ENCODE data around the gene KDM1B. TPM values are rescaled to one million over a fixed set of nuclear protein-coding genes. Genes with fewer than 3 reads are reported as not detected.

KDM1B gene
- polyA plus RNA-seq, 1 of the 3 experiments (the other 2 are of a cell fraction): 9.4 TPM

DNA sequence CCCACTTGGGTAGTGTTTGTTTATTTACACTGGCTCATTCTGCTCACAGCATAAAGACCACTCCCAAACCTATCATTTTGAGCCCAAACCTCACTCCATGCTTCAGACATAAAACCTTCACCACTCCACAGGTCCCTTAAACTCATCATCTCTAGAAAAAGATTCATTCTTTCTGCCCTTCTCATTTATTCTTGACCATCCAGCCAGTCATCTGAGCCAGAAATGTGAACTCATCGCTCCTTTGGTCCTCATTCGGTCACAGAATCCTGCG is 12.7 kb upstream of the KDM1B start:
- Histone ChIP-seq H4K20me1 (ENCODE audit: insufficient read depth) (no peaks in the 10 kb centered on the region), H3K9ac (no peak overlapping the region), H3K36me3 (replicated peaks in 1 of 2; ENCODE audit: control insufficient read depth in 1 of 2, insufficient read depth in 2 of 2, low read length in 1 of 2) (peaks cover 22 to 23% of the 10 kb centered on the region in 2 experiments), H3K4me3 (ENCODE audit: low read depth in 2 of 2, low read length in 1 of 2) (no peak overlapping the region), H3F3A (replicated peaks; ENCODE audit: insufficient read depth) (peaks cover 2% of the 10 kb centered on the region), H3K27me3 (ENCODE audit: insufficient read depth) (no peaks in the 10 kb centered on the region), H2AFZ (ENCODE audit: low read depth) (no peak overlapping the region), H3K4me2 (no peak overlapping the region), H3K4me1 (ENCODE audit: control insufficient read depth in 1 of 2, insufficient read depth in 2 of 2, low read depth in 1 of 2, low read length in 1 of 2) (peaks cover 0 to 2% of the 10 kb centered on the region in 2 experiments; a peak in 1 of 4 replicates), H3K79me2 (ENCODE audit: insufficient read depth) (no peaks in the 10 kb centered on the region), H3K9me3 (no peaks in the 10 kb centered on the region), H3K9me2 (no peaks in the 10 kb centered on the region), H3K27ac (ENCODE audit: low read depth in 2 of 2, low read length in 1 of 2) (no peak overlapping the region)
- TF ChIP-seq NFIC (IDR thresholded peaks at IDR 0.05; ENCODE audit: borderline replicate concordance) (no peak), TEAD4 (IDR thresholded peaks at IDR 0.05; ENCODE audit: borderline replicate concordance, insufficient read depth) (no peak), NRF1 (IDR thresholded peaks at IDR 0.05; ENCODE audit: low read depth, low read length) (no peak)
- WGBS (ENCODE audit: low lambda C conversion rate): 98% methylated on average over 3 of the region's 3 CpGs
- CTCF ChIA-PET: no interaction called here
- POLR2A ChIA-PET: no interaction called here
- DNase-seq: no peak

DNA sequence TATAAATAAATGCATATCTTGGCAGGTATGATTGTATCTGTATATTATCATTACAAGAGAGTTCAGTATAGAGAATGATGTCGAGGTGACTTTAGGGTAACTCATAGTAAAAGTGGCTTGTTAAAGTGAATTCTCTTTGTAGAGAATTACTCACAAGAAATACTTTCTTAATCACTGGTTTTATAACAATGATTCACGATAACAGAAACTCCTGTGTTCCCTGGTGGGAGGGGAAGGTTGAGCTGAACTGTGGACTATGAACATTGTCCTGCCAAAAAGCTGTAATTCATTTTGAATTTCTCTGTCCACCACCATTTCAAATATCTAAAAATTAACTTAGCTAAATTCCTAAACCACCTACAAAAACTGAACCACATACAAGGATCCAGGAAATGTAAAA is 8.1 kb upstream of the KDM1B start:
- ChIA-PET CTCF (interaction anchor here (0.6 to 1.1 kb wide), 2 partner anchors 24 to 183 kb away, joined by 3 read pairs; no protein-coding TSS in a partner anchor), POLR2A (no interaction called here)
- no peak for DNase-seq
- H3K27ac ChIP-seq (ENCODE audit: low read depth in 2 of 2, low read length in 1 of 2): peak overlapping the region in 1 of 2 experiments; percentile 59; a peak in 2 of 4 replicates
- TF ChIP-seq FOSL2 (IDR thresholded peaks at IDR 0.05; ENCODE audit: borderline replicate concordance, low read depth) (peak; percentile 41; the same call in 1 of the 2 replicates), POLR2AphosphoS5 (IDR thresholded peaks at IDR 0.05; ENCODE audit: low read depth, low read length) (no peak), JUND (IDR thresholded peaks at IDR 0.05) (0 out of 2 replicates have a peak, but pooled peaks have one; percentile 23), TEAD4 (IDR thresholded peaks at IDR 0.05; ENCODE audit: borderline replicate concordance, insufficient read depth) (no peak), FOXJ3 (CRISPR knock-in tag; IDR thresholded peaks at IDR 0.05) (no peak)
- WGBS (ENCODE audit: low lambda C conversion rate): 22% methylated on average over 2 of the region's 2 CpGs
- no peaks in the 10 kb centered on the region for H4K20me1 ChIP-seq (ENCODE audit: insufficient read depth)
- peaks cover 12% of the 10 kb centered on the region for H3F3A ChIP-seq (replicated peaks; ENCODE audit: insufficient read depth)
- 0 out of 2 replicates have a peak, but pooled peaks cover 3% of the 10 kb centered on the region for H3K79me2 ChIP-seq (ENCODE audit: insufficient read depth)
- H3K4me1 ChIP-seq (ENCODE audit: control insufficient read depth in 1 of 2, insufficient read depth in 2 of 2, low read depth in 1 of 2, low read length in 1 of 2): peaks cover 0 to 9% of the 10 kb centered on the region in 2 experiments; a peak in 1 of 4 replicates
- H3K4me3 ChIP-seq (ENCODE audit: low read depth in 2 of 2, low read length in 1 of 2): no peak overlapping the region
- no peaks in the 10 kb centered on the region for H3K9me2 ChIP-seq
- H2AFZ ChIP-seq (ENCODE audit: low read depth): no peak overlapping the region
- peaks cover 12 to 13% of the 10 kb centered on the region in 2 experiments for H3K36me3 ChIP-seq (replicated peaks in 1 of 2; ENCODE audit: control insufficient read depth in 1 of 2, insufficient read depth in 2 of 2, low read length in 1 of 2)
- no peaks in the 10 kb centered on the region for H3K9me3 ChIP-seq
- peak overlapping the region; percentile 17; the same call in 1 of the 2 replicates for H3K9ac ChIP-seq
- H3K4me2 ChIP-seq: no peak overlapping the region
- H3K27me3 ChIP-seq (ENCODE audit: insufficient read depth): no peaks in the 10 kb centered on the region

DNA sequence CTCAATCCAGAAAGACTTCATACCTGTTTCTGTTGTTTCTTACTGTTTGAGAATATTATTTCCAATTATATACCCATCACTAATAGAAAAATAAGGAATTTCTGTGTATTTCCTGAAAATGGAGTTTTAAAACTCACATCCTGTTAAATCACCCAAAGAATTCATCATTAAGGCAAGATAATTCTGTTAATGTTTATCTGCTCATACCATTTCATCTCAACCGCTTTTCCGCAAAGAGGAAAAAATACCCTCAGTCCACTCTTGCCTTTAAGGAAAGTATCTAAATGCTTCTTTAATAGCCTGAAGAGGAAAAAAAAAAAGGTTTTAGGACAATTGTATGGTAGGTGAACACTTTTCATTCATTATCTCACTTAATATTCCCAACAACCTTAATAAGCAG is 7.6 kb upstream of the KDM1B start:
- H3K4me2 ChIP-seq: no peak overlapping the region
- H3K36me3 ChIP-seq (replicated peaks in 1 of 2; ENCODE audit: control insufficient read depth in 1 of 2, insufficient read depth in 2 of 2, low read length in 1 of 2): peaks cover 10 to 13% of the 10 kb centered on the region in 2 experiments
- TF ChIP-seq FOSL2 (IDR thresholded peaks at IDR 0.05; ENCODE audit: borderline replicate concordance, low read depth) (no peak), FOXJ3 (CRISPR knock-in tag; IDR thresholded peaks at IDR 0.05) (no peak), MEF2A (IDR thresholded peaks at IDR 0.05; ENCODE audit: borderline replicate concordance, low read depth) (no peak), REST (IDR thresholded peaks at IDR 0.05; ENCODE audit: low read depth, low read length) (no peak), MAX (IDR thresholded peaks at IDR 0.05; ENCODE audit: low read depth) (no peak), USF1 (IDR thresholded peaks at IDR 0.05; ENCODE audit: borderline replicate concordance, low read depth) (no peak), FOXM1 (IDR thresholded peaks at IDR 0.05; ENCODE audit: low read depth) (no peak), EZH2phosphoT487 (IDR thresholded peaks at IDR 0.05; ENCODE audit: borderline replicate concordance, low read depth) (no peak), YY1 (IDR thresholded peaks at IDR 0.05; ENCODE audit: low read depth) (no peak)
- TF ChIP-seq, protein P1, sequence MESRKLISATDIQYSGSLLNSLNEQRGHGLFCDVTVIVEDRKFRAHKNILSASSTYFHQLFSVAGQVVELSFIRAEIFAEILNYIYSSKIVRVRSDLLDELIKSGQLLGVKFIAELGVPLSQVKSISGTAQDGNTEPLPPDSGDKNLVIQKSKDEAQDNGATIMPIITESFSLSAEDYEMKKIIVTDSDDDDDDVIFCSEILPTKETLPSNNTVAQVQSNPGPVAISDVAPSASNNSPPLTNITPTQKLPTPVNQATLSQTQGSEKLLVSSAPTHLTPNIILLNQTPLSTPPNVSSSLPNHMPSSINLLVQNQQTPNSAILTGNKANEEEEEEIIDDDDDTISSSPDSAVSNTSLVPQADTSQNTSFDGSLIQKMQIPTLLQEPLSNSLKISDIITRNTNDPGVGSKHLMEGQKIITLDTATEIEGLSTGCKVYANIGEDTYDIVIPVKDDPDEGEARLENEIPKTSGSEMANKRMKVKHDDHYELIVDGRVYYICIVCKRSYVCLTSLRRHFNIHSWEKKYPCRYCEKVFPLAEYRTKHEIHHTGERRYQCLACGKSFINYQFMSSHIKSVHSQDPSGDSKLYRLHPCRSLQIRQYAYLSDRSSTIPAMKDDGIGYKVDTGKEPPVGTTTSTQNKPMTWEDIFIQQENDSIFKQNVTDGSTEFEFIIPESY (IDR thresholded peaks at IDR 0.05; ENCODE audit: borderline replicate concordance, low read depth): no peak

More for the DNA sequence above, 7.6 kb upstream of the KDM1B start:
- 0 out of 2 replicates have a peak, but pooled peaks cover 3% of the 10 kb centered on the region for H3K79me2 ChIP-seq (ENCODE audit: insufficient read depth)
- H3K9me3 ChIP-seq: no peaks in the 10 kb centered on the region
- H3K27me3 ChIP-seq (ENCODE audit: insufficient read depth): no peaks in the 10 kb centered on the region
- CTCF ChIA-PET: interaction anchor here (0.6 to 1.1 kb wide), 2 partner anchors 25 to 184 kb away, joined by 3 read pairs; no protein-coding TSS in a partner anchor
- WGBS (ENCODE audit: low lambda C conversion rate): 90% methylated on average over 2 of the region's 2 CpGs
- no peaks in the 10 kb centered on the region for H4K20me1 ChIP-seq (ENCODE audit: insufficient read depth)
- no peaks in the 10 kb centered on the region for H3K9me2 ChIP-seq
- H2AFZ ChIP-seq (ENCODE audit: low read depth): no peak overlapping the region
- POLR2A ChIA-PET: no interaction called here
- no peak for DNase-seq
- peak overlapping the region in 1 of 2 experiments; percentile 59; a peak in 2 of 4 replicates for H3K27ac ChIP-seq (ENCODE audit: low read depth in 2 of 2, low read length in 1 of 2)
- H3K4me3 ChIP-seq (ENCODE audit: low read depth in 2 of 2, low read length in 1 of 2): no peak overlapping the region
- H3K9ac ChIP-seq: peak overlapping the region; percentile 17; the same call in 1 of the 2 replicates
- peaks cover 12% of the 10 kb centered on the region for H3F3A ChIP-seq (replicated peaks; ENCODE audit: insufficient read depth)
- H3K4me1 ChIP-seq (ENCODE audit: control insufficient read depth in 1 of 2, insufficient read depth in 2 of 2, low read depth in 1 of 2, low read length in 1 of 2): peaks cover under 1 to 11% of the 10 kb centered on the region in 2 experiments; a peak in 3 of 4 replicates

Data from SK-N-SH (cell line).